Ovary (tissue), 9 donors: ENCODE data around the gene CHCT1. TPM values are rescaled to one million over a fixed set of nuclear protein-coding genes. Genes with fewer than 3 reads are reported as not detected.

ENCODE experiments used
- DNase-seq, 5 donors: peaks; one replicate each; pipeline ENCODE4 v3.0.0-alpha.2; 2019 to 2020
- H3K27ac ChIP-seq, 2 donors: fragments of 200-600 bp; one replicate each; pipeline versions ENCODE4 v1.5.1 to v1.8.0; 2019 to 2022
- H3K27me3 ChIP-seq: fragments of 200-600 bp; one replicate; pipeline ENCODE4 v1.8.0; 2022
- H3K36me3 ChIP-seq: fragments of 200-600 bp; sonication (generic); one replicate; pipeline ENCODE4 v1.5.1; 2019
- H3K4me1 ChIP-seq: one replicate; pipeline ENCODE4 v1.8.1; 2013; ENCODE audit warnings: mild to moderate bottlenecking, moderate library complexity; ENCODE audit not compliant: insufficient read depth
- H3K4me3 ChIP-seq: fragments of 200-600 bp; sonication (generic); one replicate; pipeline ENCODE4 v1.5.1; 2017
- H3K9me3 ChIP-seq, 2 donors: fragments of 200-600 bp in 1 of 2; sonication (generic) in 1 of 2; one replicate each; pipeline versions ENCODE4 v1.5.1 to v1.8.1; 2013 to 2019; ENCODE audit warnings: mild to moderate bottlenecking in 1 of 2, moderate library complexity in 1 of 2
- EP300 ChIP-seq: sonication (generic); formaldehyde crosslinking; IDR thresholded peaks from one replicate; pipeline ENCODE4 v1.6.1; 2017; ENCODE audit warnings: antibody characterized with exemption
- POLR2A ChIP-seq: fragments of 450-650 bp; IDR thresholded peaks from one replicate; pipeline ENCODE4 v1.6.1; 2017; ENCODE audit warnings: antibody characterized with exemption, mild to moderate bottlenecking, moderate library complexity
- WGBS, 3 donors: extraction: QIAGEN DNeasy Blood & Tissue Kit in 1 of 3; methylation state at CpG; one replicate each; pipeline versions ENCODE4 v1.1.5 to v1.1.7; 2013 to 2017; 5-methylcytosine and 5-hydroxymethylcytosine counted together
- intact Hi-C, 4 donors: fragments of 100-400 bp; cut with DNase I; formaldehyde crosslinking; loops; one replicate each; pipeline versions ENCODE4 v1.11.0 to v1.15.1; 2022 to 2023
- polyA plus RNA-seq, 2 donors: library from polyadenylated mRNA; stranded (reverse); fragments of 200-250 nt in 1 of 2; fragments of 350-450 nt in 1 of 2; fragmentation: Illumina TruSeq in 1 of 2; extraction: RNeasy Lipid Tissue Mini Kit (QIAGEN cat#74804) in 1 of 2; gene quantifications; one replicate each; pipeline ENCODE4 v1.2.3, GENCODE V29; 2013 to 2014
- total RNA-seq, 7 donors: library from RNA; depleted of rRNA in 2 of 7; stranded (reverse); fragments of >200 nt in 2 of 7; fragmentation: NEBNext Ultra II Directional in 3 of 7; extraction: Animal tissue kit (Norgen Biotek cat#: 25700) in 3 of 7; gene quantifications; one replicate each; pipeline versions ENCODE4 v1.1.0 to v1.2.4, GENCODE V29; 2016 to 2023
- TF ChIP-seq, protein P1 (sequence below), 3 donors: fragments of 450-650 bp in 2 of 3; fragments of 200-600 bp in 1 of 3; IDR thresholded peaks; one replicate each; pipeline versions ENCODE4 v1.5.1 to v1.8.0; 2016 to 2022; ENCODE audit warnings: antibody characterized with exemption in 3 of 3, mild to moderate bottlenecking in 1 of 3
- donor health status: DM: no; HTN: no; CAD: no; lungs with moderate emphysema.
- donor health status: DM: no; HTN: no; CAD: no.
- donor health status: Bipolar disorder and iron deficiency.
- donor health status: DM: yes; HTN: yes; CAD: no.
- donor health status: DM: no; HTN: no; CAD: no.
- donor health status: DM: yes; HTN: yes; CAD: no.

Gene CHCT1
- total and polyA plus RNA-seq, 9 donors = 0.08 TPM; not detected in 8

DNA sequence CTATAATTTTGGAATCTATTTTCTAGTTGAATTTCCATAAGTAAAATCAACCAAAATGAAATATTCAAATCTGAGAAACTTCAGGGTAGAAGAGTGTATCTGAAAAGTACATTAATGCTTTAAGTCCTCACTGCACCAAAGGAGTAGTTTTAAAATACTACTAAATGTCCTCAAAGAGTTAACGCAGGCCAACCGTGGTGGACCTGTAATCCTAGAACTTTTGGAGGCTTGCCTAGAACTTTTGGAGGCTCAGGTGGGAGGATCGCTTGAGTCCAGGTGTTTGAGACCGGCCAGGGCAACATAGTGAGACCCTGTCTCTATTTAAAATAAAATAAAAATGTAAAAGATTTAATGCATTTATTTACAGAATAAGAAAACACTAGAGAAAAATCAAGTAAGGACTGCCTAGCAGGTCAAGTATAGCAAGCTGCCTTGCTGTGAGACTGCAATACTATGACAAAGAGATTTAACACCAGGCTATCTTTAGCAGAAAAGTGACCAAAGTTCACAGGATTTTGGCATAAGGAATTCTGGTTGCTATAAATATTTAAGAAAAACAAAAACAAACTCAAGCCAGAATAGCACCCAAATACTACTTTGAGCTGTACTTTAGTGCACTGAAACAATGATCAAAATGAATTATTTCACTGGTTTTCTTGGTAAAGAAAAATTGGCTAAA is 41.0 kb downstream of the CHCT1 start:
- Histone ChIP-seq H3K36me3 (no peaks in the 10 kb centered on the region), H3K9me3 (no peaks in the 10 kb centered on the region), H3K27ac (no peak overlapping the region), H3K4me3 (no peak overlapping the region), H3K4me1 (peaks cover 5% of the 10 kb centered on the region), H3K27me3 (no peaks in the 10 kb centered on the region)
- DNase-seq = no peak
- TF ChIP-seq, protein P1, sequence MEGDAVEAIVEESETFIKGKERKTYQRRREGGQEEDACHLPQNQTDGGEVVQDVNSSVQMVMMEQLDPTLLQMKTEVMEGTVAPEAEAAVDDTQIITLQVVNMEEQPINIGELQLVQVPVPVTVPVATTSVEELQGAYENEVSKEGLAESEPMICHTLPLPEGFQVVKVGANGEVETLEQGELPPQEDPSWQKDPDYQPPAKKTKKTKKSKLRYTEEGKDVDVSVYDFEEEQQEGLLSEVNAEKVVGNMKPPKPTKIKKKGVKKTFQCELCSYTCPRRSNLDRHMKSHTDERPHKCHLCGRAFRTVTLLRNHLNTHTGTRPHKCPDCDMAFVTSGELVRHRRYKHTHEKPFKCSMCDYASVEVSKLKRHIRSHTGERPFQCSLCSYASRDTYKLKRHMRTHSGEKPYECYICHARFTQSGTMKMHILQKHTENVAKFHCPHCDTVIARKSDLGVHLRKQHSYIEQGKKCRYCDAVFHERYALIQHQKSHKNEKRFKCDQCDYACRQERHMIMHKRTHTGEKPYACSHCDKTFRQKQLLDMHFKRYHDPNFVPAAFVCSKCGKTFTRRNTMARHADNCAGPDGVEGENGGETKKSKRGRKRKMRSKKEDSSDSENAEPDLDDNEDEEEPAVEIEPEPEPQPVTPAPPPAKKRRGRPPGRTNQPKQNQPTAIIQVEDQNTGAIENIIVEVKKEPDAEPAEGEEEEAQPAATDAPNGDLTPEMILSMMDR (IDR thresholded peaks at IDR 0.05) = no peak
- no peak for TF ChIP-seq EP300
- no peak for TF ChIP-seq POLR2A
- intact Hi-C loops = loop anchor here in 1 of 4 donors (10.0 kb wide), 1 partner anchor 62 kb away; the partner anchor contains the start of gene APPBP2
- 30 to 42% (median 38%) methylated on average over 4 of the region's 4 CpGs for WGBS, 3 donors

DNA sequence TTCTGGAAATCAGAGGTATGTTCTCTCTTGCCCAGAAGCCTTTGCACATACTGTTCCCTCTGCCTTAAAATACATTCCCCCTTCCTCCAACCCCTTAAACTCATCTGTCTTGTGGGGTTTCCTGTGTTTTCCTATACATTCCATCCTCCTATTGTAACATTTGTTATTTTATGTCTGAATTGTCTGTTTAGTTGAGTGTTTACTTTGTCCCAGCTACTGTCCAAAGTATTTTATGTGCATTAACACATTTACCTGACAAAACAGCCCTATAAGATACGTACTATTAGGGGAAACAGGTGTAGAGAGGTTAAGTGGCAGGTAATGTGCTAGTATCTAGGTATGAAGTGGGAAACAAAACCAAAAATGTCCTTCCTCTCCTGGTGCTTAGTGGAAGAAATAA is 42.1 kb downstream of the CHCT1 start:
- intact Hi-C loops = loop anchor here in 1 of 4 donors (10.0 kb wide), 1 partner anchor 60 kb away; the partner anchor contains the start of gene APPBP2
- TF ChIP-seq EP300 = no peak
- TF ChIP-seq, protein P1 (IDR thresholded peaks at IDR 0.05) = no peak
- TF ChIP-seq POLR2A = no peak
- H3K27ac ChIP-seq = no peak overlapping the region
- no peak overlapping the region for H3K4me3 ChIP-seq
- H3K4me1 ChIP-seq = peaks cover 7% of the 10 kb centered on the region
- no peaks in the 10 kb centered on the region for H3K36me3 ChIP-seq
- no peaks in the 10 kb centered on the region for H3K27me3 ChIP-seq
- no peak for DNase-seq
- no peaks in the 10 kb centered on the region for H3K9me3 ChIP-seq
- WGBS, 3 donors = 95 to 98% (median 97%) methylated on average over 1 of the region's 1 CpG

DNA sequence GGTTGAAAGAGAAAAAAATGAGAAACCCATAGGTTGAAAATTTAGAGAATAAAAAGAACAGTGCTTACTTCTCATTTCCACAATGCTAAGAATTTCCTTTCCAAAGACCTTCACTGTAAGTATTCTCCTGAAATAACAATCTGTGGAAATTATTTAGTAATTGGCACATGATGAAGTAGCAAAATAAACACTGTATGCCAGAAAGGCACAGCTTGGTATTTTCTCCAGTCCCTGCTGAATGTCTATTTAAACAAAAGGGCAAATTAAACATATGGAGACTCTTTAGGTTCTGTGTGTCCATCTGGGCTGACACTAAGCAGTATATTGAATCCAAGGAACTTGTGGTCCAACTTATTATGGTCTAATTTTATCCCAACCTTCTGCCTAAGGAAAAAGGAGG is 46.1 kb downstream of the CHCT1 start:
- Histone ChIP-seq H3K9me3 (no peaks in the 10 kb centered on the region), H3K27me3 (no peaks in the 10 kb centered on the region), H3K27ac (no peak overlapping the region), H3K4me3 (no peak overlapping the region), H3K4me1 (peaks cover 5% of the 10 kb centered on the region), H3K36me3 (no peaks in the 10 kb centered on the region)
- intact Hi-C loops = loop anchor here in 1 of 4 donors (10.0 kb wide), 1 partner anchor 56 kb away; the partner anchor contains the start of gene APPBP2
- DNase-seq = no peak
- TF ChIP-seq POLR2A (no peak), EP300 (no peak)
- TF ChIP-seq, protein P1 (IDR thresholded peaks at IDR 0.05) = no peak

DNA sequence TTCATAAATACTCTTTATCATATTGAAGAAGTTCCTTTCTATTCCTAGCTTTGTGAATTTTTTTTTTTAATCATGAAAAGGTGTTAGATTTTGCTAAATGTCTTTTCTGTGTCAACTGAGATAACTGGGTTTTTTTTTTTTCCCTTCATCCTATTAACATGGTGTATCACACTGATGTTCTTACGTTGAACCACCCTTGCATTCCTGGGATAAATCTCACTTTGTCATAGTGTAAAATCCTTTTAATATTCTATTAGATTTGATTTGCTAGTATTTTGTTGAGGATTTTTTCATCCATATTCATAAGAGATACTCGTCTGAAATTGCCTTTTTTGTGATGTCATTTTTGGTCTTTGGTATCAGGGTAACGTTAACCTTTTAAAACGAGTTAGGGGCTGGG is 49.2 kb downstream of the CHCT1 start:
- DNase-seq = no peak
- Histone ChIP-seq H3K27me3 (no peaks in the 10 kb centered on the region), H3K36me3 (no peaks in the 10 kb centered on the region), H3K27ac (no peak overlapping the region), H3K4me3 (no peak overlapping the region), H3K9me3 (no peaks in the 10 kb centered on the region), H3K4me1 (peaks cover 4% of the 10 kb centered on the region)
- no peak for TF ChIP-seq EP300
- no peak for TF ChIP-seq POLR2A
- TF ChIP-seq, protein P1 (IDR thresholded peaks at IDR 0.05) = no peak
- intact Hi-C loops = no loop called here
- WGBS, 3 donors = 97 to 99% (median 99%) methylated on average over 4 of the region's 4 CpGs
